IPS-NIHi11 (cell line): ENCODE measurements around the gene KCNAB1.

Experiments used
- DNase-seq: peaks from one replicate; pipeline ENCODE4 v3.0.0; 2012; ENCODE audit warnings: mixed read lengths, low spot score

The KCNAB1 gene

GRCh38 chr3:156407617-156408225 lies 287.3 kb downstream of the KCNAB1 start:
- DNase-seq, result no peak

- DNase-seq, result no peak
These were observed 289.3 kb downstream of the KCNAB1 start for GRCh38 chr3:156409694-156410093.

- no peak for DNase-seq
These were observed 292.2 kb downstream of the KCNAB1 start for GRCh38 chr3:156412600-156412999.

GRCh38 chr3:156413293-156413892 lies 293.0 kb downstream of the KCNAB1 start:
- no peak for DNase-seq

GRCh38 chr3:156416846-156417558 lies 296.6 kb downstream of the KCNAB1 start:
- no peak for DNase-seq

GRCh38 chr3:156417559-156418132 lies 297.3 kb downstream of the KCNAB1 start:
- no peak for DNase-seq

GRCh38 chr3:156418428-156418827 lies 298.1 kb downstream of the KCNAB1 start:
- no peak for DNase-seq

GRCh38 chr3:156421534-156421933 lies 301.2 kb downstream of the KCNAB1 start:
- no peak for DNase-seq

GRCh38 chr3:156424758-156425157 lies 304.4 kb downstream of the KCNAB1 start:
- DNase-seq, result no peak

- no peak for DNase-seq
These were observed 305.3 kb downstream of the KCNAB1 start for GRCh38 chr3:156425651-156426050.

GRCh38 chr3:156429125-156429524 lies 308.7 kb downstream of the KCNAB1 start:
- no peak for DNase-seq

- DNase-seq, result no peak
These were observed 311.2 kb downstream of the KCNAB1 start for GRCh38 chr3:156431334-156432124.

GRCh38 chr3:156432563-156432962 lies 312.2 kb downstream of the KCNAB1 start:
- no peak for DNase-seq

- DNase-seq, result no peak
These were observed 312.8 kb downstream of the KCNAB1 start for GRCh38 chr3:156433138-156433537.

GRCh38 chr3:156433910-156434309 lies 313.5 kb downstream of the KCNAB1 start:
- DNase-seq, result no peak

- no peak for DNase-seq
These were observed 314.5 kb downstream of the KCNAB1 start for GRCh38 chr3:156434921-156435320.

- DNase-seq, result no peak
These were observed 322.7 kb downstream of the KCNAB1 start for GRCh38 chr3:156443079-156443478.

GRCh38 chr3:156445117-156446090 lies 325.0 kb downstream of the KCNAB1 start:
- no peak for DNase-seq

GRCh38 chr3:156448300-156448699 lies 327.9 kb downstream of the KCNAB1 start:
- peak; percentile 73 for DNase-seq

GRCh38 chr3:156449710-156450574 lies 329.6 kb downstream of the KCNAB1 start:
- peak; percentile 54 for DNase-seq
